Astrocyte (in vitro differentiated cells and primary cell): Measurements from ENCODE around the gene DPYSL3.

Experiments
- CTCF ChIP-seq: IDR thresholded peaks from 2 replicates; pipeline ENCODE4 v1.5.1; 2011; ENCODE audit warnings: low read depth, mild to moderate bottlenecking, inconsistent platforms, low read length, moderate library complexity; ENCODE audit not compliant: insufficient read depth
- EZH2 ChIP-seq: IDR thresholded peaks from 2 replicates; pipeline ENCODE4 v1.6.1; 2012; ENCODE audit warnings: mild to moderate bottlenecking, low read length, inconsistent platforms; ENCODE audit not compliant: insufficient read depth

GRCh38 chr5:147436596-147436995 lies 73.3 kb downstream of the DPYSL3 start:
- TF ChIP-seq EZH2 (no peak), CTCF (no peak)
